Peyer's patch (tissue), 4 donors: ENCODE results near the gene EBLN2.

Experiments used
- POLR2A ChIP-seq, 2 donors: fragments of 450-650 bp; IDR thresholded peaks; one replicate each; pipeline ENCODE4 v1.5.1; 2017; ENCODE audit warnings: antibody characterized with exemption in 2 of 2, mild to moderate bottlenecking in 2 of 2, moderate library complexity in 2 of 2
- TF ChIP-seq, protein P1 (sequence below), 6 experiments: fragments of 450-650 bp in 4 of 6; fragments of 200-600 bp in 2 of 6; sonication (generic) in 1 of 6; IDR thresholded peaks; one replicate each; pipeline ENCODE4 v1.5.1; 2017 to 2019; ENCODE audit warnings: antibody characterized with exemption in 6 of 6, mild to moderate bottlenecking in 3 of 6, moderate library complexity in 1 of 6

DNA sequence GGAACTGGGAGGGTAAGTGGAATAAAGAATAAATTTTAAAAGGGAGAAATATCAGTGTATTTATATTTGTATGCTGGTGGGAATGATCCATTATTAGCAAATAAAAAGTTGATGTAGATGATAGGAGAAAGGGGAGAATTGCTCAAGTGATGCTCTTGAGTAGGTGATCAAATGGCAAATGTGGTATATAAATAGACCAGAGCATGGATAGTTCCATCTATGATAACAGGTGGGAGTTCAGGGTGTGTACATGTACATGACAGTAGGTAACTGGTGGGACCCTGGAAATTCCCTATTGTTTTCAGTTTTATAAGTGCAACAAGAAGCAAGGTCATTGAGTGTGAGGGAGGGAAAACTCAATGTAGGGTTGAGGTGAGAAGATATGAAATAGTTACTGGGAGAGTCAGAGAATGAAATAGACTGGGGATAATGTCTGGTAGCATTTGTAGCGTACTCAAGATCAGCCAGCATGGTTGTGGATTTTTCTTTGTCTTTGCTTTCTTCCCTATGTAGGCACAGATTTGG, 31.3 kb upstream of the EBLN2 start:
- TF ChIP-seq, protein P1, sequence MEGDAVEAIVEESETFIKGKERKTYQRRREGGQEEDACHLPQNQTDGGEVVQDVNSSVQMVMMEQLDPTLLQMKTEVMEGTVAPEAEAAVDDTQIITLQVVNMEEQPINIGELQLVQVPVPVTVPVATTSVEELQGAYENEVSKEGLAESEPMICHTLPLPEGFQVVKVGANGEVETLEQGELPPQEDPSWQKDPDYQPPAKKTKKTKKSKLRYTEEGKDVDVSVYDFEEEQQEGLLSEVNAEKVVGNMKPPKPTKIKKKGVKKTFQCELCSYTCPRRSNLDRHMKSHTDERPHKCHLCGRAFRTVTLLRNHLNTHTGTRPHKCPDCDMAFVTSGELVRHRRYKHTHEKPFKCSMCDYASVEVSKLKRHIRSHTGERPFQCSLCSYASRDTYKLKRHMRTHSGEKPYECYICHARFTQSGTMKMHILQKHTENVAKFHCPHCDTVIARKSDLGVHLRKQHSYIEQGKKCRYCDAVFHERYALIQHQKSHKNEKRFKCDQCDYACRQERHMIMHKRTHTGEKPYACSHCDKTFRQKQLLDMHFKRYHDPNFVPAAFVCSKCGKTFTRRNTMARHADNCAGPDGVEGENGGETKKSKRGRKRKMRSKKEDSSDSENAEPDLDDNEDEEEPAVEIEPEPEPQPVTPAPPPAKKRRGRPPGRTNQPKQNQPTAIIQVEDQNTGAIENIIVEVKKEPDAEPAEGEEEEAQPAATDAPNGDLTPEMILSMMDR (IDR thresholded peaks at IDR 0.05): no peak
- no peak for TF ChIP-seq POLR2A (IDR thresholded peaks at IDR 0.05)
